ENCODE measurements around the gene EEIG1.

DNA sequence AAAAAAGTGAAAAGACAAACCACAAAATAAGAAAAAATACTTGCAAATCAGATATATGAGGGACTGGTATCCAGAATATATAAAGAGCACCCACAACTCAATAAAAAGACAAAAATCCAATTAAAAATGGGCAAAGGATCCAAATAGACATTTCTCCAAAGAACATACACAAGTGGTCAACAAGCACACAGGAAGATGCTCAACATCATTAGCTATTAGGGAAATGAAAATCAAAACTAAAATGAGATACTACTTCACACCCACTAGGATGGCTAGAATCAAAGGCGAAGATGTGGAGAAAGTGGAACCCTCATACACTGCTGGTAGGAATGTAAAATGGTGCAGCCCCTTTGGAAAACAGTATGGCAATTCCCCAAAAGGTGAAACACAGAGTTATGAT, 22.1 kb downstream of the EEIG1 start:
- TF ChIP-seq EZH2 (IDR thresholded peaks at IDR 0.05; ENCODE audit: insufficient read depth, poor library complexity, severe bottlenecking) (no peak), EZH2phosphoT487 (IDR thresholded peaks at IDR 0.05; ENCODE audit: insufficient read depth, low read depth) (no peak)

Measured in GM23248 (cell line).